Anterior cingulate cortex (tissue), 58 donors: ENCODE measurements around the gene MYOM1.

Experiments
- DNase-seq, 58 donors: peaks; one replicate each; lab custom pipeline; 2025; lab: John Stamatoyannopoulos, UW

Gene MYOM1

DNA sequence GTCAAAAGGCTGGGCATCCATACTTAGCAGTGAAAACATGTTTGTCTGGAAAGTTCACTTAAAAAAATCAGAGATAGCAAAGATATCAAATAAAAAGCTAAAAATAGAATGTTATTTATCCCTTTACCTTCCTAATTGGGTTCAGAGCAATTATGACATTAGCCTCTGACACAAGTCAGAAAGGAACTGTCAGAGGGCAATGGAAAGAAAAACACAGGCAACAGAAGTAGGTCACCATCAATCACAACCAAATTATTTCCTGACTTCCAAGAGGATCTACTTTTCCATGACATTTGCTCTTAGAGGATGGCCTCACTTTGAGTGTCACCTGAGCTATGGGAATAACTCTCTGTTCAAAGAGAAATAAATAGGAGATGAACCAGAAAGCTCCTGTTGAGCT, 27.5 kb downstream of the MYOM1 start:
- no peak for DNase-seq

DNA sequence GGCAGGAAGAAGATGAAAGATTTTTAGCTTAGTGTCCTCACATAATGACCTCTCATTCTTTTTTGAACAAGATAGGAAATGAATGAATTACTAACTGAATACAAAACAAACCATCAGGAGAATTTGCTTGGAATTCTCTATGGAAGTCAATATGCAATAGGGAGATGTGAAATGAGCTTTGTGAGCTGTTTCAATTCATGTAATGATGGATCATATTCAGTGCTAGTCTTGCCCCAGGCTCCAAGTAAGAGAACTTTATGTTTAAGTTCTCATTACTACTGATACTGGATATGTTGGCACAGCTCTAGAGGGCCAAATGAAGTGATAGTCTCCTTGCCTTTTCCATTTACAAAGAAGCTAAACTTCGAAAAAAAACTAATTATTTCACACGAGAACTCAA, 29.2 kb downstream of the MYOM1 start:
- no peak for DNase-seq

- no peak for DNase-seq
These were observed 29.9 kb downstream of the MYOM1 start for GRCh38 chr18:3189884-3190283.

- no peak for DNase-seq
These were observed 32.8 kb downstream of the MYOM1 start for GRCh38 chr18:3186678-3187658.

- DNase-seq: no peak
These were observed 35.3 kb downstream of the MYOM1 start for GRCh38 chr18:3184275-3184963.

DNA sequence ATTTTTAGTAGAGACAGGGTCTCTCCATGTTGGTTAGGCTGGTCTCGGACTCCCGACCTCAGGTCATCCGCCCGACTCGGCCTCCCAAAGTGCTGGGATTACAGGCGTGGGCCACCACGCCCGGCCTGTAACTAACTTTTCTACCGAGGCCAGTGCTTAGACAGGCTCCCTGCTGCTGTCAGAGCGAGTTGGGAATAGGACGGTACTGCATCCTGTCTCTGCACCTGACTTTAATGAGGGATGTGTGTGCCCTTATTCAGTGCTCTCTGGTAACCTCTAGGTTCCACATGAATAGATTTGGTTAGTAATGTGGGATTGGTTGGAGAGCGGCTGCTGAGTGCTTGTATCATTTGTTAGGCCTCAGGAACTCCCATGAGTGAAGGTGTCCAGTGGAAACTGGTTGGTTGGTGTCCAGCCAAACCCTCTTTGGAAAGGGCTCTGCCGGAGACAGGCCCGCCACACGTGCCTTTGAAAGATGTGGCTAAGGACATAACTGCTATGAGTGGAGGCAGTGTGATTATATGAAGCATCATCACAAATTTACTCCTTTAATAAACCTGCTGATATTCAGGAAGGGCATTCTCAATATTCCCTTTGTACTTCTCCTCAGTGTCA, 36.6 kb downstream of the MYOM1 start:
- no peak for DNase-seq

DNA sequence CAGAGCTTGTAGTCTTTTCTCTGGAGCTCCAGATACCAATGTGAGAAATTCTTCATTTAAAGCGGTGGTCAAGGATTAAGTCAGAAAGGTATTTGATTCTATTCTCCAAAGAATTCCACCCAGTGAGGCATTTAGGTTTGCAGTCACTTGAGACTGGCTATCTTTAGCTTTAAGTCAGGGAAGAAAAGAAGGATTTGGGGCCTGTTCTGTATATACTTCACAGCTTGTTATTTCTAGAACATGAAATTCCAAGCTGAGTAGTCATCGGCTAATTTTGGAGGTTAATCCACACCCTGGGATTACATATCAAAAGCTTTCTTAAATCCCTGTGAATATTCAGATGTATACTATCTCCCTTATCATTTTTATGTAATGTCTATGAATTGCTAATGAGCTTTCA, 39.4 kb downstream of the MYOM1 start:
- no peak for DNase-seq

DNA sequence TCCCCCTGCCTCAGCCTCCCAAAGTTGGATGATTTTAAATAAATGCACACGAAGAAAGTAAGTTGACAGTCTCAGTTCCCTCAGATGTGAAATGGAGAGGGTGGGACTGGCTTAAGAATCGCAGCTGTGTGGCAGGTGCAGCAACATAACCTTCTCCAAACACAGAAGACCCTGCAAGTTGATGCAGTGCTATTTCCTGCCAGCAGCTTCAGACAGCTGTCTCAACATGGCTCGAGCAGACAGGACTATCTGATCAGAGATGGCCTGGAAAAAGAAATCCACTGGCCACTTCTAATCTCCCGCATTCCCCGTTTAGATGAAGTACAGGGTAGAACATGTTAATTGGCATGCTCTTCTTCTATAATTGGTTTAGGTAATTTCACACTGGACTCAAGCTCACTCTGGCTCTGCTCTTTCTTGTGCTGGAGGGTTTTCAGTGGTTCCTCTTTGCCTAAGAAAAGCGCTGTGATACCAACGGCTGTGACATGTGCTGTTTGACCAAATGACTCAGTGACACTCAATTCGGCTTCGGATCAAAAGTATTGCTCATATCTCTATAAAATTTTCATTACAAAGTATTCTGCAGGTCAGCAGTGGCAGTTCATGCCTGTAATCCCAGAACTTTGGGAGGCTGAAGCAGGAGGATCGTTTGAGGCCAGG, 40.2 kb downstream of the MYOM1 start:
- no peak for DNase-seq

- DNase-seq: peak in 31 of 58 donors; percentile 4 to 53 (median 15)
These were observed 41.7 kb downstream of the MYOM1 start for GRCh38 chr18:3177902-3178687.

GRCh38 chr18:3175195-3175758, 44.5 kb downstream of the MYOM1 start:
- DNase-seq: no peak

DNA sequence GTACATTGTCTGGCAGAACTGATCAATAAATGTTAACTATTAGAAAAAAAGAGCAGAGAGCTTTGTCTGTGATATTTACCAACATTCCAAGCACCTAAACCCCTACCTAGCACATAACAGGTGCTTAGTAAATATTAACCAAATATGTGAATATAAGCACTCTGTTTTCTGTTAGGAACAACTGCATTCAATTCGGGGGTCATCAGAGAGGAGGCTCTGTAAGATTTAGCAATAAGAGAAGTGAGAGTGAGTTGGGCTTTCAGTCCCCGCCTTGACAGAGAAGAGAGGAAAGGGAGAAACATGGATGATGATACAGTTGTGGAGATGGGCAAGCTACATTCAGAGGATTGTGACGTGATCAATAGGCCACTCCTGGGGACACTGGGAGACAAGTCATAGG, 47.7 kb downstream of the MYOM1 start:
- no peak for DNase-seq

- DNase-seq: no peak
These were observed 48.1 kb downstream of the MYOM1 start for GRCh38 chr18:3171631-3172030.

DNA sequence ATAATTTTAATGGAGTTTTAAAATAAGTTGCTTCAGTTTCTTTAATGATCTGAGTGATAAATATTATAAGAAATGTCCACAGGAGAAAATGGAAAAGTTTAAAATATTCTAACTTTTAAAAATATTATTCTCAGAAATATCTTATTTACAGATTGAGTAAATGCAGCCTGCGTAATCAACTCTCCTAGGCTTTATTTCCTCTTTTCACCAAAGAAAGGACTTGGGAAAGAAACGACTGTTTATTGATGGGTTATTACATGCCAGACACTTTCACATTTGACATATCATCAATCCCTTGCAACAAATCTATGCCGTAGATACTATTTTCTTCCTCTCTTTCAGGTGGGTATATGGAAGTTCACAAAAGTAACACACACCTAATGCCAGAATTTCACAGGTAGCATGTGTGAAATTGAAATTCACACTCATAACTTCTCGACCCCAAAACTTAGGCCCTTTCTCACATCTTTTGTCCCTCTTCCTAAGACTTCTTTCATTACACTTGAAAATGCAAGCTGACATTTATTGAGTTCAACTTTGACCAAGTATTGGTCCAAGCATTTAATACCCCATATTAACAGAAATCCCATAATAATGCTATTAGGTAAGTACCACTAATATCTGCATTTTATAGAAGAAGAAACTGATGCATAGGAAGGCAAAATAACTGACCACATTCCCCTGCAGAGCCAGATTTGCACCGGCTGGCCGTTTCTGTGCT, 49.2 kb downstream of the MYOM1 start:
- no peak for DNase-seq

GRCh38 chr18:3164381-3164780, 55.4 kb downstream of the MYOM1 start:
- DNase-seq: no peak

GRCh38 chr18:3163968-3164367, 55.8 kb downstream of the MYOM1 start:
- no peak for DNase-seq

GRCh38 chr18:3162181-3162580, 57.6 kb downstream of the MYOM1 start:
- DNase-seq: no peak

DNA sequence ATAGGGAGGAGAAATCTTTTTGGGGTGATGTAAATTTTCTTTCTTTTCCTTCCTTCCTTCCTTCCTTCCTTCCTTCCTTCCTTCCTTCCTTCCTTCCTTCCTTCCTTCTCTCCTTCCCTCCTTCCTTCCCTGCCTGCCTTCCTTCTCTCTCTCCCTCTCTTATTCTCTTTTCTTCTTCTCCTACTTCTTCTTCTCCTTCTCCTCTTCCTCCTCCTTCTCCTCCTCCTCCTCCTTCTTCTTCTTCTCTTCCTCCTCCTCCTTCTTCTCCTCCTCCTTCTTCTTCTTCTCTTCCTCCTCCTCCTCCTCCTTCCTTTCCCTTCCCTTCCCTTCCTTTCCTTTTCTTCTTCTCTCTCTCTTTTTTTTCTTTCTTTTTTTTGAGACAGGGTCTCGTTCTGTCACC, 59.9 kb downstream of the MYOM1 start:
- DNase-seq: no peak

- no peak for DNase-seq
These were observed 62.2 kb downstream of the MYOM1 start for GRCh38 chr18:3157606-3158005.

- no peak for DNase-seq
These were observed 62.7 kb downstream of the MYOM1 start for GRCh38 chr18:3157086-3157485.
